Stimulated activated naive CD4-positive, alpha-beta T cell treated with Interleukin-2 at 50 U/mL for 16 hours (primary cell): ENCODE results near the gene NCR3LG1.

Experiments
- DNase-seq: peaks from one replicate; lab custom pipeline; 2025; lab: John Stamatoyannopoulos, UW

Gene NCR3LG1

DNA sequence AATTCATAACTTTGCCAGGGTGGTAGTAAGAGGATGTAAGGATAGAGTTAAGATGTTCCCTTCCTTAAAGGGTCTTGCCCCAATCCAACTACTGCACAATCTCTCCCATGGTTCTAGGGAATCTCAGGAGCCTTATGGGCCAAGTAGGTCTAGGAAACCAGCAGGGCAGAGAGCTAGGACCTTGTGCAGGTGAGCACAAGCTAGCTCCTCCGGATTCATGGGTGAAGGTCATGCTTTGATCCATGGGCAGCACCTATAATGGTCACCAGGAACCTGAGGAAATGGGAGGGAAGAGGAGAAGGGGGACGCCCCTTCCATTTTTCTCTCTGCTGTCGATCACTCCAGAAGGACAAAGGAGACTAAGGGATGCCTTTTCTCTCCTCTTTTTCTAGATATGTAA, 20.0 kb downstream of the NCR3LG1 start:
- DNase-seq, result no peak

DNA sequence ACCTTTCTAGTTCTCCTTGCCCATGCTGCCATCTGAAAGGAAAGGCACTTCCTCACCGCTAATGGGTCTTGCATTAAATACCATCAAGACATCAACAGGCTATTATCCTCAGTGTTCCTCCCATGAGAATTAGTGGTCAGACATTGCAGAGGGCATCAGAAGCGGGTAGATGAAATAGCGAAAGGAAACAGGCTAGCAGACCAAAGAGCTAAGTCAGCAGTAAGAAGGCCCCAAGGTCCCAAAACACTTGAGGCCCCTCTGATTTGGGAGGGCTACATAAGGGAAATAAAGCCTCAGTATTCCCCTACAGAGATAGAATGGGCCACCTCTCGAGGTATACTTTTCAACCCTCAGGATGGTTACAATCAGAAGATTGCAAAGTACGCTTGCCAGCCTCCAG, 23.9 kb downstream of the NCR3LG1 start:
- DNase-seq, result no peak

DNA sequence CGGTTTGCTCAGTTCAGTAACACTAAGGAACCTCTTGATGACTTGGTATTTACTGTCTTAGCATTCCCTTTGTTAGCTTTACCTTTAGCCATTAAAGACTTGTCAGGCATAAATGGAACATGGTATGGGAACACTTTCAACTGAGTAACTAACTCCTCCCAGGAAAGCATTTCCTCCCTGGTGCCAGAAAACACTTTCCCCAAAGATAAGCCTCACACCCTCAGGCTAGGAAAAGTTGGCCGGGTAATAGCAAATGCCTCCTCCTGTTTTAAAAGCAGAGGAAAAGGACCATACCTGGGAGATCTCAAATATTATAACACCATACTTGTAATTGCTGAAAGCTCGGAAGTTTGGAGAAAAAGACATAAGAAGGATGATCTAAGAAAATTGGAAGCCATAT, 24.9 kb downstream of the NCR3LG1 start:
- DNase-seq, result no peak

DNA sequence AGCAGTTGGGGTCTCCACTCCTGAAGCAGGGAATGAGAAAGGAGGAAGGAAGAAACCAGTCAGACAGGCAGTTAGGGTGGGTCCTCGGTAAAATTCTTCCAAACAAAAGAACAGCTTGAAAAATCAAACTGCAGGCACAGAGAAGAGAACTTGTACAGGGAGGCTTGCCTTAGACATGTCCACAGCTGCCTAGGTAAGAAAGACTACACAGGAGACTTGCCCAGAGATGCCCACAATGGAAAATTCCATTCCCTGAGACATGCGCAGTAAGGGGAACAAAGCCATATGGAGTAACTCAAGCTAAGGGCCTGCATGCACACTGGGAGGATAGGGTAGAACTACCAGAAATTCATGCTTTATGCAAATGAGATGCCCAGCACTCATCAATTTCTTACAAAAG, 27.1 kb downstream of the NCR3LG1 start:
- DNase-seq, result no peak

DNA sequence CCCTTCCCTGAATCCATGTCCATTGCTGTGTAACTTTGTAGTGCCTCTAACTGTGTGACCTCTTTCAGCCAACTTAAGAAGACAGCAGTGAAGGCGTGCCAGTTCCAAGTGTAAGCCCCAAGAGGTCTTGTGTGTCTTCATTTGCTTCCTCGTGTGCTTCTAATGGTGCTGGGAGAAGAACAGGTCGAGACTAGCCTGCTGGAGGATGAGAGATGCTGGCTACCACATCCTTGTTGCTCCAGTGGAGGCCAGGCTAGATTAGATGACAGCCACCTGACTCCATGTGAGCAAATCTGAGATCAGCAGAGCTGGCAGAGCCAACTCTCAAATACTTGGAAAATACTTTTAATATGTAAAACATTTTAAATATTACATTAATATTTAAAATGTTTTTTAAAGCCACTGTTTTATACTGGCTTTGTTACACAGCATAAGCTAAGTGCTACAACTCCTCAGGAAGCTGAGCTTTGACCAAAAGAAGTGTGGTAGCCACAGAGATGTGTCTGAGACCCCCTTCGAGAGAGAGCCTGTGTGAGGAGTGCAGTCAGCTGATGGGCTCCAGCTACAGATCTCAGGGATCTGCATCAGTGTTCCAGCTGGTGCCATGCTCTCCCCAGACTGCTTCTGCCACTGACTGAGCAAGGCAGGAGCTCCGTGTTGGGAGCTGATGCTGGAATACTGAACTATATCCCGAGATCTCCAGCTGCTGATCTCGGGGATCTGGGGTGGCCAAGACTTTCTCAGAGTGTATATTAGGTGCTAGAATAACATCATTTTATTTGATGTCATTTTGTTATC, 28.0 kb downstream of the NCR3LG1 start:
- DNase-seq, result no peak

DNA sequence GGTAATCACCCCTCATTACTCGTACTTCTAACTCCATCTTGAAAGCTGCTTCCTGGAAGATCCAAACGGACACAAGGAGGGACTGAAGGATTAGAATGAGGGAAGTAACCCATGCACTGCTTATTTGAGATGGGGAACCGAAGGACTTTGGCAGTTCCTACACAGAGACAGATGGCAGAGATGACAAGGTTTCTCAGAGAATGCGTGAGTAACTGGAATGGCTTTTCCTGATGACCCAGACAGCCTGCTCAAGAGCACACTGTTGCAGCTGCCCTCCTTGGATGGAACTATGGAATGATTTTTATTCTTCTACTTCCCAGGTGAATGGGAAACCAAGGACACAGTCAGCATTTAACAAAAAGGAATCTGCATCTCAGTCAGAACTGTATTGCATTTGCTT, 29.6 kb downstream of the NCR3LG1 start:
- DNase-seq, result no peak

DNA sequence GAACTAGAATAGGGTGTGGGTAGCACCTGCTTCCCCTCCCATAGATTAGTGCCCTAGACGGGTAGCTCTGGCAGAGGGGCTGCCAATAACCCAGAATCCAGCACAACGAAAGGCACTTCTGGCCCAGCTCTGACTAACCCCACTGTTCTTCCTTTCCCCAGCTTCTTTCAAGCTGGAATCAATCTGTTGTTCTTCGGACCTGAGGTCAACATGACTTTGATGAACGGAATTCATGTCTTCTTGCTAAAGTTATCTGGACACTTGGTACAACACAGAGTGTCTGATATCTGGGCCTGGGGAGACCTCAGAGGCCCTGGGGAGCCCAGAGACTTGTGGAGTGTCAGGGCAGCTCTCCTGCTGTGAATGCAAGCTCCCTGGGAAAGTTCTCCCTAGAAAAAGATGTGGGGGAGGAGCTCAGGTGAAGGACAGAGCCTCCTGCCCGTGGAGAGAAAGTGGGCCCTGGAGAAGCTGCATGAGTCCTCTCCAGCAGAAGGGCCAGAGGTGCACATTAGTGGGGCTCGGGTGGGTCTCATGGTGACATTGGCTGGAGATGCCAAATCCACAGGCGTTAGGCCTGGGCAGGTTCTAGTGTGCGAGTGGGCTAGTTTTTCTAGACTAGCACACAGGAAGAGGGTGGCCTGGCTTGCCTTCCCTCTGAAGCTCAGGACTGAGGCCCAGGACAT, 30.6 kb downstream of the NCR3LG1 start:
- DNase-seq, result no peak

DNA sequence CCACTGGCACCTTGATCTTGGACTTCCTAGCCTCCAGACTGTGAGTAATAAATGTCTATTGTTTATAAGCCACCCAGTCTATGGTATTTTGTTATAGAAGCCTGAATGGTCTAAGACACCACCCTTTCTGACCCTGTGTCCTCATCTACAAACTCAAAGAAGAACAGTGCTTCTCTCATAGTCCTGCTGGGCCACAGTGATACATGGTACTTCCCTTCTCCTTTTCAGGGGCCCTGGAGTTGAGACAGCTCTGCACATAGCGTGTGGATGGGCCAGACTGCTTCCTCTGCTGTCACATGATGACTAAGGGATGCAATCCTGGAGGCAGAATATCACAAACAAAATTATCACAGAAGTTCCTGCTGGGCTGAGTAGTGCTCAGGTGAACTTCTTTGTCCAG, 31.9 kb downstream of the NCR3LG1 start:
- DNase-seq, result no peak

DNA sequence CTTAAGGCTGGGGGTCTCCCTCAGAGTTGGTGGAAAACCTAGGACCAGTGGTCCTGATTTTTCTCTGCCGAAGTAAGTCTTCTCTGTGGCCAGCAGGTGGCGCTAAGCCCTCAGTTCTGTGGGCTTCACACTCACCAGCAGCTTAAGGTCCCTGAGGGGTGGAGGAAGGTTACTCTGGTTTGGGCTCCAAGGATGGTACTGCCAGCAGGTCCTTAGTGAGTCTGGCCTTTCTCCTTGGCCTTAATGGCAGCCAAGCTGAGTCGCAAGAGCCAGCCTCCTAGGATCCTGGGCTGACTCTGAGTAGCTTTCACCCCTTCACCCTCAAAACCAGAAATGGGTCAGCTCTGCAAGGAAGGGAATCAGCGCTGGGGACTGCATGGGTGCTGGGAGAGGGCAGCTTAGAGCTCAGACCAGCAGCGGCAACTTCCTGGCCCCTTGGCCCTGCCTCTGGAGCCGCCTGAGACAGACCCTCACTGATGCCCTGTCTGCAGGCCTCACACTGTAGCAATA, 32.5 kb downstream of the NCR3LG1 start:
- peak; percentile 70 for DNase-seq

DNA sequence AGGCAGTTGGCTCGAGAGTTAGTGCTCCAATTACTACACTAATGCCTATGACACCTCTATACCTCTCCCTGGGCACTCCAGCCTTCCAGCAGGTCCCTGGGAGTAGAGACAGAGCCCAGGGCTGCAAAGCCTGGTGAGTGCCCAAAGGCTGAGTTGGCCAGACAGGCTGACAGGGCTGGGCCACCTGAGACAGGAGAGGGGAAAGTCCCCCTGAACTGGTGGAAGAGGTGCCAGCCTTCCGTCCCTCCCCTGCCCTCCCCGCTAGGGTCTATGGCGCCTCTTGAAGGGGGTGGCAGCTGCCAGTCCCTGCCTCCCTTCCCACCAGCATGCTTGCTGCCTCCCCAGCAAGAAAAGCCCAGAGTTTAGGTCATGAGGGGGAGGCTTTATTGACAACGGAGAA, 33.9 kb downstream of the NCR3LG1 start:
- no peak for DNase-seq

DNA sequence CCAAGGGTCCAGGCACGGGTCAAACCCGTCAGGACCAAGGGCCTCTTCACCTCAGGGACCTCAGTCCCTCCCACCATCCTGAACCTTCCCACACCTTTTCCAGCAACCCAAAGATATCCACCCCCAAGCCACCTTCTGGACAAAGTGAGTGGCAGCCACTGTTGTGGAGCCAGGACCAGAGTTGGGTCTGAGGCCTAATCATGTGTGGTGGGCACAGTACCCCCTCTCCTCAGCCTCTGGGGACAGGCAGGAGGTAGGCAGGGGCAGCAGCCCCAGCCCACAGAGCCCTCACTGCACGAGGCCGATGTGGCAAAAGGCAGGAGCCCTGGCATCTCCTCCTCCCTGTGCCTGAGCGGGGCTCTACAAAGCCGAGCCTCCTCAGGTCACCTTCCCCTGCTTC, 34.3 kb downstream of the NCR3LG1 start:
- DNase-seq, result no peak

DNA sequence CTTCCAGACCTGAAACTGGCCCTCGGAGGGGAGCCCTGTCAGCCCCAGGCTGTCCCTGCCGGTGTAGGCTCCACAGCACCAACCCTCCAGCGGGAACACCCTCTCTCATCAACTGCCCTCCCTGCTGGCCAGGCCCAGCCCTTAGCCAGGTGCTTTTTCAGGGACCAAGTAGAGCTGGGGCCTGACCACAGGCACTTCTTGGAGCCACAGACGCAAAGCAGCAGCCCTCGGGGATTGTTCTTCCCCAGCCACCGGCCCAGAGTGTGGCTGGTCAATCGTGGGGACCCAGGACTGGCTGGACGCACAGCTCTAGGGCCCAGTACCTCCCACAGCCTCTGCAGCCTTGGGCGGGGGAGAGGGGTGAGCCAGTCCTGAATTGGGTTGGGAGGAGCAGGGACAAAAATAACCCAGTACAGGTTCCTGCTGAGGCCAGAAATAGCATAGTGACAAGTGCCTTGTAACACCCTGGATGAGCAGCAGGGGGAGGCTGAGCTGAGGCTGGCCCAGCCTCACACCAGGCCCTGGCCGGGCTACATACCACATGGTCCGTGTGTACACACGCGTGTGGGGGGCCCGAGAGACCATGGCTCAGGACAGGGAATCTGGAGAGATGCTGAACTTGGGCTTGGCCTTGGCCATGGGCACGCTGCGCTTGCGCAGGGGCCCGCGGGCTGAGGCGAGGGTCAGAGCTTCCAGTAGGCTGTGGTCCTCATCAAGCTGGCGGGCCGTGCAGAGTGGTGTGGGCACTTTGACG, 34.9 kb downstream of the NCR3LG1 start:
- peak; percentile 11 for DNase-seq

DNA sequence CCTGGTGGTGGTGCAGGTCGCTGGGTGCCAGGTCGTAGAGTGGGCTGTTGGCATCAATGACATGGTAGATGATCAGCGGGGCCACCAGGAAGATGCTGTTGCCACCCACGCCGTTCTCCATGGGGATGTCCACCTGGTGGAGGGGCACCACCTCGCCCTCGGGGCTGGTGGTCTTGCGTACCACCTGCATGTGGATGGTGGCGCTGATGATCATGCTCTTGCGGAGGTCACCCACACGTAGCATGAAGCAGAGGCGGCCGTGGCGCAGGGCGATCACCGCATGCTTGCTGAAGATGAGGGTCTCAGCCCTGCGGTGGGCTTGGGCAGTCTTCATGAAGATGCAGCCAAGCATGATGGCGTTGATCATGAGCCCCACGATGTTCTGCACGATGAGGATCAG, 35.7 kb downstream of the NCR3LG1 start:
- DNase-seq, result no peak

DNA sequence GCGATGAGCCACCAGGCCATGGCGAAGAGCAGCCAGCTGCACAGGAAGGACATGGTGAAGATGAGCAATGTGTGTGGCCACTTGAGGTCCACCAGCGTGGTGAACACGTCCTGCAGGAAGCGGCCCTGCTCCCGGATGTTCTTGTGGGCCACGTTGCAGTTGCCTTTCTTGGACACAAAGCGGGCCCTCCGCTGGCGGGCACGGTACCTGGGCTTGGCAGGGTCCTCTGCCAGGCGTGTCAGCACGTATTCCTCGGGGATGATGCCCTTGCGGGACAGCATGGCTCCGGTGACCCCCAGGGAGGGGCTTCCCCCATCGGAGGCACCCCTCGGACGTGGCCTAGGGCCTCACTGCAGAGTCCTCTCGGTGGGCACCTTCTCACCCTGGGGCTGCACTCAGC, 36.2 kb downstream of the NCR3LG1 start:
- no peak for DNase-seq

DNA sequence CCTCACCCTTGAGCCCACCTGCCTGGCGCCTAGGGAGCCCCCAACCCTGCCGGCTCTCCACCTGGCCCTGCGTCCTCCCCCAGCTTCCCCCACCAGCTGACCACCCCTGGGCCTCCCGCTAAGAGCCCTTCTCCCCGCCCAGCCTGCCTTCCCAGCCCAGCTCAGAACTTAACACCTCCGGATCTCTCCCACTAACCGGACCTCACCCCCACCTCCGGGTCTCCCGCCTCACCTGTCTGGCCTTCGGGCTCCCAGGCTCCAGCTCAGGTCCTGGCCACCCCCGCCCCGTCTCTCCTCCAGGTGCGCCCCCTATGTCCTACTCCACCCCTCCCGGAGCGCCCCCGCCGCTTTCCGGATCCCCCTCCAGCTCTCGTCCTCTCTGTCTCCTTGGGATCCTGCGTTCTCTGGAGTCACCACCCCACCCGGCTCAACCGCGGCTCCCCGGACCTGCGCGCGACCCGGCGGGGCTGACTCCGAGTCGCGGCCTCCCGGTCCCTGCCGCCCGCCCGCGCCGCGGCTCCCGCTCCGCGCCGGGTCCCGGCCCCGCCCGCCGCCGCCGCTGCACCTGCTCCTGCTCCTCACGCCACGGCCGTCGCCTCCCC, 37.1 kb downstream of the NCR3LG1 start, which contains the start of gene KCNJ11:
KCNJ11 (minus strand) TSS at position 51 of the 602 bp plus-strand sequence. CDS start 568 bp downstream, outside the sequence.
- DNase-seq, result no peak

DNA sequence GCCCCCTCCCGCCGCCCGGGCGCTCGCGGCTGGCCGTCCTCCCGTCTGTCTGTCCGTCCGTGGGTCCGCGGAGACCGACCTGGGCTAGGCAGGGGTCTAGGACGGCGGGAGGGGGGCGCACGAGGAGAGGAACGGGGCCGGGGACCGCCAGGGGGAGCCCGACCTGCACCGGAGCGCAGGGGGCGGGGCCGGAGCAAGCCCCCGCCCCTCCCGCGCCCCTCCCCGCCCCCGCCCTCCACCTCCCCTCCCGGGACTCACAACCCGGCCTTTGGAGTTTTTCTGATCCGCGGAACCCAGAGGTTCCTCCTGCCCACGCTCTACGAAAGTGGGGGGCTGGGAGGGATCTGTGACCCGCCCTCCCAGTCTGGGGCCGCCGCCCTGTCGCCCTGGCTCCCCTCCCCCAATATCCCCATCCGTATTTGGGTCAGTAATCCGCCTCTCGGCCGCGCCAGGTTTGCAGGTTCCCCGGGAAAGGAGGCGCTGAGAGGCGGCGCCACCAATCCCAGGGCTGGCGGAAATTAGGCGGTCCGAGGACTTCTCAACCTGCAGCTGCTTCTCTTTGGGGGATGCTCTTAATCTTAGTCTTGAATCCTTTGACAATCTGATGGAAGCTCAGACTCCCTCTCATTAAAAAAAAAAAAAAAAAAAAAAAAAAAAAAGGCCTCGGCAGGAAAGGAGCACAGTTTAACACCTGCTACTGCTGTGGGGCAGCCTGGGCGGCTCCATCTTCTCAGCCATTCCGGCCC, 37.8 kb downstream of the NCR3LG1 start:
- peak; percentile 75 for DNase-seq

DNA sequence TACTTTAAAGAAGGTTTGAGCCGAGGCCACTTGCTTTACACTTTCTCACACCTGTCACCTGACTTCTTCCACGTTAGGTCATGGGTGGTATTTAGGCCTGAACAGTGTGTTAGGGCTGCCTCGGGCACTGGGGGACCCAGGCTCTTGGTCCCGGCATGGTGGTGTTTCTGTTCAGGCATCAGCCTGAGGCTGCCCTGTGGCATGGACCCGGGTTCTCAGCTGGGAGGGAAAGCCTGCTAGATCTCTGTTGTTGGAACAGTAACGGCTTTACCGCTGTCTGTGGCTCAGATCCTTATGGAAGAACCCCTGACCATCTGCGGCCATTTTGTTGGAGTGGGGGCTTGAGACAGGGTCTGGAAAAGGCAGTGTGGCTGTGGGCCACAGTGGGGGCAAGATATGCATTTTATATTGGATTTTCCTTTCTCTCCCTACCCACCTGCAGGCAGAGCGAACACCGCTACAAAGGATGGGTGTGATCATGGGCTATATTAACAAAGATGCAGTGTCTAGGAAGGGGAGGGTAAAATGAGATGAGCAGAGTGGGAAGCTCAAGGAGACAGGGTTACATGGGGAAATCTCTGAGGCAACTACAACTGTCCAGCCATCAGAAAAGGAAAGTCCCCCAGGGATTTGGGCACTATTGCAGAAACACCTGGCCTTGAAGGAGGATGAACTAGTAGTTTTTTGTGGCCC, 38.5 kb downstream of the NCR3LG1 start:
- DNase-seq, result no peak

DNA sequence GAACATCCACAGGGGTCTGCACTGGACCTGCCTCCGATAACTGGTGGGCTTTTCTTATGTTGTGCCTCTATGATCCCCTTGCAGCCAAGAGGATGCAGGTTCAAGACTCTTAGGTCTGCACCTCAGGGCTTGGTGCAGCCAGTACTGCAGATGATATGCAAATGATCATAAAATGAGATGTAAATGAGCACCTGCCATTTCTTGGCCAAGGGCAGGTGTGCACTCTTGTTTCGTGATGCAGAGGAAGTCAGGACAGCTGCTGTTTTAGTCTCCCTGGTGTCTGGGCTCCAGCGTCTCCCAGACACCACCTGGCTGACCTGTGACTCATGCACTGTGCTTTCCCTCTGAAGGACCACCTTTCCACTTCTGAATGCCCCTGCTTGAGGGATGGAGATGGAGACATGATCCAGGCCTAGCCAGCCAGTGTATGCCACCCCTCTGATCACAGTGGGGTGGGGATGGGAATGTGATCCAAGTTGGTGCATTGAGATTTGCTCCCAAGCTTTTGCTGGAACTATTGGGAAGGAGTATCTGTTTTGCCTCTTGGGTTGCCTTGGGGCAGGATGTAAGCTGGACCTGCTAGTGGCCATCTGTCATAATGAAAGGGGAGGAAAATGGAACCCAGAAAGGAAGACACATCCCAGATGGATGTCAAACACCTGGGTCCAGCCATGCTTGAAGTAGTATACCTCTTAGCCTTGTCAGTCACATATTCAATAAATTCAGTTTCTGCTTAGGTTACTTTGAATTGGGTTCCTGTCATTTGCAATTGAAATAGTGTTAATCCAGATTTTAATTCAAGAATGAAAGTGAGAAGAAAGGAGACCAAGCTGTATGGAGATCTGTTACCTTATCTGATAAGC, 40.1 kb downstream of the NCR3LG1 start:
- no peak for DNase-seq

DNA sequence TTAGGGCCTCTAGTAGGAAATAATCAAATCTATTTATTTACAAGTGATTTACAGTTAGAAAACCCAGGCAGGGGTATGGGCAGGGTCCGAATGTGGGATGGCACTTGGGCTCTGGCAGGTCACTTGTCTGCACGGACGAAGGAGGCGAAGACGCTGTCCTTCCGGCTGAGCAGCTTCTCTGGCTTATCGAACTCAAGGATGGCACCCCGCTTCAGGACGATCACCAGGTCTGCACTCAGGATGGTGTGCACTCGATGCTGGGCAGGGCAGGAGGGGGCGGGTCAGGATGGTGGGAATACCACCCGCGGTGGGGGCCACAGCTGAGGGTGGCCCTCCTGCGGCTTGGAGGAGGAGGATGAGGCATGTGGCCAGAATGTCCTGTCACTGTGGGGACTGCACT, 41.3 kb downstream of the NCR3LG1 start:
- DNase-seq, result no peak

DNA sequence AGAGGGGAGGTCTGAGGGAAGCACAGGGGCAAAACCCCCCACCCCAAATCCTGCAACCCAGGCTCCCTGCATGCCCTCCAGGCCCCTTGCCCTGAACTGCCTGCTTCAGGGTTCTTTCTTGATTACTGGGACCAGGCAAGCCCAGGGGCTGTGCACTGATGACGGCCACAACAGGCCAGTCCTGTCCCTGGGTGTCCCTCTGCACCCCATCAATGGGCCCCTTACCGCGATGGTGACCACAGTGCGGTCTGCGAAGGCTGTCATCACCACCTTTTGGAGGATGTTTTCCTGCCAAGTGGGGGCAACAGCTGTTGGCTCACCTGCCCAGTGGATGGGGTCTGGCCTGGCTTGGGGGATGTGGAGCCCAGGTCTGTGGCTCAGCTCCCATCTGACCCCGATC, 41.9 kb downstream of the NCR3LG1 start:
- no peak for DNase-seq
